ENCODE data around the gene TTLL8. TPM values are rescaled to one million over a fixed set of nuclear protein-coding genes. Genes with fewer than 3 reads are reported as not detected.
A peak's percentile ranks its signal among the peaks of the same experiment; 100 is the strongest.

Gene TTLL8
- polyA plus RNA-seq, 2 of the 4 experiments (the other 2 are of a cell fraction), result not detected

GRCh38 chr22:50104141-50104544 lies 46.0 kb upstream of the TTLL8 start (continued):
- no peak for TF ChIP-seq FOSL2 (IDR thresholded peaks at IDR 0.05)
- no peak for TF ChIP-seq FOSL2 (CRISPR knock-in tag; IDR thresholded peaks at IDR 0.05)
- no peak for TF ChIP-seq JUNB (IDR thresholded peaks at IDR 0.05)
- TF ChIP-seq RNF2 (IDR thresholded peaks at IDR 0.05; ENCODE audit: borderline replicate concordance, low read depth), result no peak
- TF ChIP-seq FOSB (CRISPR knock-in tag; IDR thresholded peaks at IDR 0.05), result no peak

GRCh38 chr22:50102946-50103345 lies 44.8 kb upstream of the TTLL8 start:
- H3K4me3 ChIP-seq, result no peak overlapping the region
- ATAC-seq (peak; percentile 50 to 62; a peak in 5 of 6 replicates), FAIRE-seq (no peak), DNase-seq (ENCODE audit: low read depth in 1 of 2, low spot score in 1 of 2) (peak; percentile 10 to 12)
- TF ChIP-seq CBX2 (IDR thresholded peaks at IDR 0.05; ENCODE audit: borderline replicate concordance, low read depth) (no peak), USF2 (IDR thresholded peaks at IDR 0.05) (peak; percentile 62), MAX (IDR thresholded peaks at IDR 0.05) (peak; percentile 39; the same call in 1 of the 2 replicates), BCL3 (IDR thresholded peaks at IDR 0.05) (no peak)
- ChIA-PET POLR2A (no interaction called here), CTCF (no interaction called here)
- 53% methylated on average over 11 of the region's 11 CpGs for WGBS (ENCODE audit: missing lambda C conversion rate)
- H3K9me3 ChIP-seq, result no peaks in the 10 kb centered on the region
- no peaks in the 10 kb centered on the region for H3K4me1 ChIP-seq
- H3K4me2 ChIP-seq, result no peak overlapping the region
- no peak overlapping the region for H3K27ac ChIP-seq

GRCh38 chr22:50101870-50102565 lies 43.9 kb upstream of the TTLL8 start:
- no peak for DNase-seq (ENCODE audit: low read depth in 1 of 2, low spot score in 1 of 2)
- no peaks in the 10 kb centered on the region for H3K4me1 ChIP-seq
- H3K4me3 ChIP-seq, result no peak overlapping the region
- ChIA-PET POLR2A (no interaction called here), CTCF (no interaction called here)
- H3K4me2 ChIP-seq, result no peak overlapping the region
- ATAC-seq, result no peak
- WGBS (ENCODE audit: missing lambda C conversion rate), result 50% methylated on average over 10 of the region's 10 CpGs
- no peak overlapping the region for H3K27ac ChIP-seq
- no peak for FAIRE-seq
- no peak for TF ChIP-seq NFE2L2 (conservative IDR thresholded peaks at IDR 0.05; ENCODE audit: low read length)
- no peak for TF ChIP-seq USF2 (IDR thresholded peaks at IDR 0.05)
- no peak for TF ChIP-seq RNF2 (IDR thresholded peaks at IDR 0.05; ENCODE audit: borderline replicate concordance, low read depth)
- no peak for TF ChIP-seq HDAC2 (IDR thresholded peaks at IDR 0.05)
- TF ChIP-seq HES2 (IDR thresholded peaks at IDR 0.05), result no peak
- no peak for TF ChIP-seq MAX (IDR thresholded peaks at IDR 0.05)
- TF ChIP-seq RARB (CRISPR knock-in tag; IDR thresholded peaks at IDR 0.05), result no peak
- no peak for TF ChIP-seq BHLHE40 (IDR thresholded peaks at IDR 0.05; ENCODE audit: low read depth, low read length)
- TF ChIP-seq EP300 (IDR thresholded peaks at IDR 0.05), result no peak
- TF ChIP-seq KDM1A (IDR thresholded peaks at IDR 0.05; ENCODE audit: low read depth), result no peak
- no peak for TF ChIP-seq HOXB13 (CRISPR knock-in tag; IDR thresholded peaks at IDR 0.05; ENCODE audit: low read depth)
- no peak for TF ChIP-seq POLR2A (IDR thresholded peaks at IDR 0.05; ENCODE audit: low read length)
- no peak for TF ChIP-seq NR3C1 (IDR thresholded peaks at IDR 0.05)
- TF ChIP-seq E2F6 (IDR thresholded peaks at IDR 0.05; ENCODE audit: borderline replicate concordance, low read depth), result no peak
- TF ChIP-seq REST (IDR thresholded peaks at IDR 0.05), result no peak
- no peak for TF ChIP-seq ATOH8 (CRISPR knock-in tag; IDR thresholded peaks at IDR 0.05; ENCODE audit: low read depth)
- TF ChIP-seq ZFP36 (IDR thresholded peaks at IDR 0.05; ENCODE audit: borderline replicate concordance, partially characterized antibody), result no peak
- TF ChIP-seq ZNF302 (CRISPR knock-in tag; IDR thresholded peaks at IDR 0.05), result no peak
- no peak for TF ChIP-seq FOSL2 (IDR thresholded peaks at IDR 0.05)
- TF ChIP-seq FOSL2 (CRISPR knock-in tag; IDR thresholded peaks at IDR 0.05), result no peak
- no peaks in the 10 kb centered on the region for H3K9me3 ChIP-seq

Measured in A549 (cell line).